Bronchial epithelial cell (primary cell): Measurements from ENCODE around the gene MAP3K7. TPM values are rescaled to one million over a fixed set of nuclear protein-coding genes. Genes with fewer than 3 reads are reported as not detected.
A peak's percentile ranks its signal among the peaks of the same experiment; 100 is the strongest.

Source experiments
- DNase-seq: peaks from one replicate; pipeline ENCODE4 v3.0.0-alpha.2; 2010; ENCODE audit warnings: low read depth
- FAIRE-seq: peaks from 2 replicates; lab custom pipeline; 2011; peaks lifted over from hg19 to GRCh38; lab: Jason Lieb, UNC
- H3K27me3 ChIP-seq: 2 replicates; pipeline ENCODE4 v1.5.1; 2011; ENCODE audit warnings: low read length; ENCODE audit not compliant: control insufficient read depth, insufficient read depth
- H3K36me3 ChIP-seq: 2 replicates; pipeline ENCODE4 v1.5.1; 2011; ENCODE audit warnings: low read length; ENCODE audit not compliant: control insufficient read depth, insufficient read depth
- H3K4me3 ChIP-seq: 2 replicates; pipeline ENCODE4 v1.5.1; 2011; ENCODE audit warnings: mild to moderate bottlenecking, low read depth, low read length, control low read depth
- CTCF ChIP-seq: IDR thresholded peaks from 2 replicates; pipeline ENCODE4 v1.5.1; 2011; ENCODE audit warnings: mild to moderate bottlenecking, moderate library complexity, low read length, control low read depth, inconsistent platforms; ENCODE audit not compliant: insufficient read depth, severe bottlenecking
- total RNA-seq: library from RNA; depleted of rRNA; stranded (reverse); fragments of >200 nt; gene quantifications from 2 replicates; pipeline ENCODE4 v1.2.1, GENCODE V29; 2014

Gene MAP3K7
- total RNA-seq, 1 donor from 2014 or later: 27.6 TPM

DNA sequence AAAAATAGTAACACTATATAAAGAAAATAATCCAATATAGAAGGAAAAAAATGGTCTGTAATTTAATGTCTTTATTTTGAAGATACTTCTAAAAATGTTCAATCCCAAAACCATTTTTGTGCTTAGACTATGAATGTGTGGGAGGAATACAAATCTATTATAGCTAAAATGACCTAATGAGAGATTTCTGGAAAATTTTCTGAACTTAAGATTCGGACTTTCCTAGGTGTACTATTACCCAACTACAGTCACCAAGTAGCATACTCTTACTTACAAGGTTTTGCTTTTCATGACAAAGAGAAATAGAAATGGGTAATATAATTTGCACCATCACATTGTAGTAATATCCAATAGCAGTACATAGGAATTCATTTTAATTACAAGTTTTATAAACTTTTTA, 29.9 kb downstream of the MAP3K7 start:
- DNase-seq (no peak), FAIRE-seq (no peak)
- TF ChIP-seq CTCF: no peak
- H3K36me3 ChIP-seq: peaks cover 7% of the 10 kb centered on the region
- H3K4me3 ChIP-seq: no peak overlapping the region
- H3K27me3 ChIP-seq: no peaks in the 10 kb centered on the region

GRCh38 chr6:90547991-90548390, 38.9 kb downstream of the MAP3K7 start:
- TF ChIP-seq CTCF: no peak
- peaks cover 10% of the 10 kb centered on the region for H3K36me3 ChIP-seq

GRCh38 chr6:90547079-90547478, 39.8 kb downstream of the MAP3K7 start:
- FAIRE-seq (no peak), DNase-seq (no peak)
- TF ChIP-seq CTCF: no peak

More at GRCh38 chr6:90547991-90548390, 38.9 kb downstream of the MAP3K7 start:
- Histone ChIP-seq H3K27me3 (no peaks in the 10 kb centered on the region), H3K4me3 (no peak overlapping the region)
- FAIRE-seq: no peak
- peak; percentile 8 for DNase-seq

GRCh38 chr6:90545448-90545847, 41.4 kb downstream of the MAP3K7 start:
- Histone ChIP-seq H3K4me3 (no peak overlapping the region), H3K36me3 (peaks cover 10% of the 10 kb centered on the region), H3K27me3 (no peaks in the 10 kb centered on the region)
- FAIRE-seq (no peak), DNase-seq (peak; percentile 17)
- no peak for TF ChIP-seq CTCF

More at GRCh38 chr6:90547079-90547478, 39.8 kb downstream of the MAP3K7 start:
- H3K27me3 ChIP-seq: no peaks in the 10 kb centered on the region
- no peak overlapping the region for H3K4me3 ChIP-seq
- peaks cover 10% of the 10 kb centered on the region for H3K36me3 ChIP-seq

- no peak for TF ChIP-seq CTCF
- Histone ChIP-seq H3K4me3 (no peak overlapping the region), H3K27me3 (no peaks in the 10 kb centered on the region), H3K36me3 (peaks cover 10% of the 10 kb centered on the region)
- DNase-seq: no peak
- no peak for FAIRE-seq
These were observed 42.1 kb downstream of the MAP3K7 start for GRCh38 chr6:90544741-90545140.

GRCh38 chr6:90544081-90544480, 42.8 kb downstream of the MAP3K7 start:
- Histone ChIP-seq H3K27me3 (no peaks in the 10 kb centered on the region), H3K36me3 (peaks cover 10% of the 10 kb centered on the region), H3K4me3 (no peak overlapping the region)
- DNase-seq: no peak
- no peak for TF ChIP-seq CTCF
- FAIRE-seq: no peak
